Activated CD4-positive, alpha-beta T cell treated with anti-CD3 and anti-CD28 coated beads, Interleukin-2, amount 50 U/mL, for 48 hours (primary cell): Measurements from ENCODE around the gene COX10.
"Not testable (repeated sequence)": the region's sequence is repeated elsewhere in the genome, so short reads cannot be mapped to it uniquely, and the experiment has no call there.

Experiments used
- DNase-seq, 2 experiments: peaks; one replicate each; pipeline ENCODE4 v3.0.0-alpha.2; 2020

Gene COX10

DNA sequence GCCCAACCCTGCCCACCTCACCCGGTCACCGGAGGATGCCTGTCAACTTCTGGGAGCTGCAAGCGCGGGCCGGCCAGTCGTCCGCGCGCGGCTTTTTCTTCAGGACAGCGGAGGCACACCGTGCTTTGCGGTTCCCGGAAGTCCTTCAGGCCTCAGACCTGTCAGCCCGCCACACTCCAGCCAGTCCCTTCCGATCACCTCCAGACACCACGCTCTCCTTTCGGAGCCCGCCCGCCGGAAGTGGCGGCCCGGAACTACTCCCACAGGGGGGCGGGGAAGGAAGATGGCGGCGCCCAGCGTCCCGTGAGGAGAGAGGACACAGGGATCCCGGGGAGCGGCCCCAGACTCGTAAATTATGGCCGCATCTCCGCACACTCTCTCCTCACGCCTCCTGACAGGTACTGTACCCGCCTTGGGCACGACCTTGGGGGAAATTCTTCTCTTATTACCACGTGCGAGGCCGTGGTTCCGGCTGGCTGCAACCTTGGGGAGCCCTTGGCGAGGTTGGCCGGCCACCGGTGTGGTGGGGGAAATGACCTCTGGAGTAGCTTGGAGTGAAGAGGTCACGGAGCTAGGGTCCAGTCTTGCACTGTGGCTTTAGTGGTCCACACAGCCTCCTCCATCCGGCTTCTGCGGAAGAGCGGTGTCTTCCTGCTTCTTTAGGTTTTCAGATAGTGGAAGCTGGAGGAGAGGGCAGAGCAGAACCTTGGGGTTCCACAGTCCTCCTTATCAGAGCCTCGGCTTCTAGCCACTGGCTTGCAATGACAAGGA, at the start of gene COX10:
COX10 (plus strand) TSS at position 254 of the 771 bp plus-strand sequence; CDS start at position 356, 102 bp downstream.
- DNase-seq, result peak; percentile 87 to 89

DNA sequence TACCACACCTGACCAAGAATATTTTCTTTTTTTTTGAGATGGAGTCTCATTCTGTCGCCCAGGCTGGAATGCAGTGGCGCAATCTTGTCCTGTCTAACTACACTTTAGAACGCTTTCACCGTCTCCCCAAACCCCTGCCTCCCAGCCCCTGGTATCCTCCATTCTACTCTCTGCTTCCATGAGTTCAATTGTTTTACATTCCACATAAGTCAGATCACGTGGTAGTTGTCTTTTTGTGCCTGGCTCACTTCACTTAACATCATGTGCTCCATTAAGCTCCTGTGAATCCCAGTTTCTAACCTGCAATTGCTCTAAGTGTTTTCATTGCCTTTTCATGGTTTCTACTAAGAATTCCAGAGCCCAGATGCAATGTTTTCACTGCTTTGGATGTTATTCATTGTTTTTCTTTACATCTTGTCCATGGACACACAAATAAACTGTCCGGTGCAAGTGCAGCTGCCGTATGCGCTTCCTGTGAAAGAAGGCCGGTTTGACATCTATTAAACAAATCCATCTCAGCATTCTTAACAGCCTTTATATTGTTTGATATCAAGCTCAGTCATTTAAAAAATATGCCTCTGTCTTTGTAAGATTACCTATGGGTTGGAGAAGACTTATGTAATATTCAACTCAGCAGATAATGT, 47.5 kb upstream of the COX10 start:
- DNase-seq, result not testable (repeated sequence)

- not testable (repeated sequence) for DNase-seq
Observed at GRCh38 chr17:14029755-14030154, 39.5 kb upstream of the COX10 start.

DNA sequence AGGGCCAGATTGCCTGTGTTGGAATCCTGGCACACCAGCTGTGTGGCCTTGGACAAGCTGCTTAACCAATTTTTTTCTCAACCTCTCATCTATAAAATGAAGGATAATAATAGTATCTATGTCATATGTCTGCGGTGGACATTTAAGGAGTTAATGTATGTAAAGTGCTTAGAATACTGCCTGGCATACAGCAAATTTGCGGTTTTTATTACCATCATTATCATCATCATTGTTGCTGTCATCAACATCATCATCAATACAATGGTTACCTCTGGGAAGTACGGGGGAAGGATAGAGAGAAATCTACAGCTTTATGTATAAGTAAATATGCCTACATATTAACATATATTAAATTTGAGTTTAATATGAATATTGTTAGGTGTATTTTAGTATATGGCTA, 37.1 kb upstream of the COX10 start:
- no peak for DNase-seq

DNA sequence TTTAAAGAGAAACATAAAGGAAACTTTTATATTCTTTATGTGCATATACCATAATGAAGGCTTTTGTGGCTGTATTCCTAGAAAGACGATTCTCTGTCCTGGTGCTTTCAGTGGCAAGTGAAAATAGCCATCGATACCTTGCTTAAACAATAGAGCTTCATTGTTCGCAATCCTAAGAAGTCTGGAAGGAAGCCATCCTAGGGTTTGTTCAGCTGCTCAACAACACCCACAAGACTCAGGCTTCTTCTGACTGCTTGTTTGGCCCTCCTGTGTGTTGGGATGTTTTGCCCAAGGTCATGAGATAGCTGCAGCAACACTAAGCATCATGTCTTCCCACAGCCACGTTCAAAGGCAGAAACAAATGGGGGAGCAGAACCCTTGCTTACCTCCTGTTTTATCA, 36.1 kb upstream of the COX10 start:
- no peak for DNase-seq

DNA sequence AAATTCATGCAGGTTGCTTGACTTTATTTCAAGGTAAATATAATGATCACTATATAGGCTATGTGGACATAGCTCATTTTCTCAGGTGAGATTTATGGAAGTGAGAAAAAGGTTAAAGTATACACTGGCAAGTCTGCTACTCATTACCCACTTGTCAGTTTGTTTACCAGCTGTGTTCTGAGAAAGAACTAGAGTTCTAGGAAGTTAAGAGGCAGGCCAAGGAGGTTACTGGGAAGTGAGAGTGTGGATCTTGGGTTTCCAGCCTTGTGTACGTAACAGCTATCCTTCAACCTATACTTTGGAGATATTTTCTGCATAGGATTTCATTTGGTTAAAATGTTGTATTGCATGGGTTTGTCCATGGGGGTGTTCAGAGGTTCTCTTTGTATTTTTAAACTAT, 31.9 kb upstream of the COX10 start:
- DNase-seq, result no peak

GRCh38 chr17:14038206-14038605, 31.1 kb upstream of the COX10 start:
- DNase-seq, result no peak

DNA sequence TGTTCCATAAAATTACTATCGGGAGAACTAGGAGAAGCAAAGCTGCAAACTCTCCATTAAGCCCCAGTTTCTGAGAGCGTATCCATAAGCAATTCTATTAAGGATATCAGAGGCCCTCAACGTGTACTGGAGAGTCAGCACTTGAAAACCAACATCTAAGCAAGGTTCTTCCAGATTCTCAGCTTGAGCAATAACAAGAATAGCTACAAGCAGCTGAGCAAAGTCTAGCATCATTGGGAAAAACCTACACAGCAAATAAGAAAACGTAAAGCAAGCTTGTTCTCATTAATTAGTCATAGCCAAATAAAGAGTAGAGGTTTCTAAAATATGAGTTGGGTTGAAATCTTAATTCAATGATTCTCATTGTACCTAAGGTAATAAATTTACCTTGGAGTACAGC, 26.9 kb upstream of the COX10 start:
- no peak for DNase-seq

- DNase-seq, result no peak
Observed at GRCh38 chr17:14044702-14045101, 24.6 kb upstream of the COX10 start.

GRCh38 chr17:14046978-14047377, 22.3 kb upstream of the COX10 start:
- DNase-seq, result no peak

- no peak for DNase-seq
Observed at GRCh38 chr17:14047591-14047990, 21.7 kb upstream of the COX10 start.

DNA sequence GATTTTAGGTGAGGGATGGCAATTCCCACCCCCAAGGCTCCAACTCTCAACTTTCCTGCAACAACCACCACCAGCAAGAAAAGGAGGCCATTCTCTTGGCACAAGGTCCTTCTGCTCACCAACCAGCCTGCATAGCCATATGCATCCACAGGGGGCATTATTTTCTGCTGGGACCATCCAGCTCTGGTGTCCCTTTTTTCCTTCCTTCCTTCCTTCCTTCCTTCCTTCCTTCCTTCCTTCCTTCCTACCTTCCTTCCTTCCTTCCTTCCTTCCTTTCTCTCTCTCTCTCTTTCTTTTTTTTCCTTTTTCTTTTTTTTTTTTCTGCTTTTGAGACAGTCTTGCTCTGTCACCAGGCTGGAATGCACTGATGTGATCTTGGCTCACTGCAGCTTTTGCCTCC, 21.1 kb upstream of the COX10 start:
- DNase-seq, result no peak

GRCh38 chr17:14050616-14051015, 18.7 kb upstream of the COX10 start:
- no peak for DNase-seq

- DNase-seq, result no peak
Observed at GRCh38 chr17:14051692-14052091, 17.6 kb upstream of the COX10 start.

- DNase-seq, result no peak
Observed at GRCh38 chr17:14052886-14053615, 16.3 kb upstream of the COX10 start.

- no peak for DNase-seq
Observed at GRCh38 chr17:14057591-14057990, 11.7 kb upstream of the COX10 start.

DNA sequence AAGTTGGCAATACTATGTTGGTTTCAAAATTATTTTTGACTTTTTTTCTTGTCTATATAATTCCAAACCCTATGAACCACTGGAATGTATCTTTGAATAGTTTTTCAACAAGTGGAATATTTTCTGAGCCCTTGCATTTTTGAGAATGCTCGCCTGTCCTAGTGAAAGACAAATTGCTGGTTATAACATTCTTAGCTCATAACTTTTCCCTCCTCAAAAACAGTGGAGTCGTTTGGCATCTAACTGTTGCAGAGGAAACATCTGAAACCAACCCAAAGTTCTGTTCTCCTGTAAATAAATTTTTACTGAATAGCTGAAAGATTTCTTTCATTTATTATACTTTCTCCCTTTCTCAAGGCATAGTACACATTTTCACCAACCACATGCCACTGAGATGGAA, 11.3 kb upstream of the COX10 start:
- DNase-seq, result no peak

DNA sequence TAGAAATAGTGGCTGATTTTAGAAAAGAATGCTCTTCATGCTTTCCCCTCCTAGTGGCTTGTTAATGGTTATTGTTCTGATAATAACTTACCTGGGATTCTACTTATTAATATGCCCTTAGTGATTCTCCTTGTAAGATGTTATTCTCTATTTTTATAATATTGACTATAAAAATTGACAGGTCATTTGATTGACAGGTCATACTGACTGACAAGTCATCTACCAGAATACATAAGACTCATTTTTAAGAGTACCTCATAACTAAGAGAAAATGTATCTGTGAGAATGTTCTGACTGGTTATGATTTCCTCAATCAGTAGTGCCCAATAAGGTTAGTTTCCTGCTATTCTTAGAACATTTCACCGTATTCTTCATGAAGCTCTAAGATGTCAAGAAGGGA, 8.6 kb upstream of the COX10 start:
- no peak for DNase-seq

- DNase-seq, result no peak
Observed at GRCh38 chr17:14061666-14062560, 7.4 kb upstream of the COX10 start.

DNA sequence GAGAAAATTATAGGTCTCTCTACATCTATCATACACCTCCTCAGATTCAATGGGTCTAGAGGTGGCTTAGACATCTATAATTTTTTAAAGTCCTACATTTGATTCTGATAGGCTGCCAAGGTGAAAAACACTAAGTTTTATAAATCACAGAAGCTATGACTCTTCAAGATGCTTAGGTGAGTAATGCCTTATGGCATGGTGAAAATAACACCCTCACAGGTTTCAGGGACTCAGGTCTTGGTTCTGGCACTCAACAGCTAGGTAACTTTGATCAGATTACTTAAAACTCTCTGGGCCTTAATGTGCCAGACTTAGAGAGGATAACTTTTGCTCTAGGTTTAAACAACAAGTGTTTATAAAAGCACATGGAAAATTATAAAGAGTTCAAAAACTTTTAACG, 2.0 kb upstream of the COX10 start:
- no peak for DNase-seq

DNA sequence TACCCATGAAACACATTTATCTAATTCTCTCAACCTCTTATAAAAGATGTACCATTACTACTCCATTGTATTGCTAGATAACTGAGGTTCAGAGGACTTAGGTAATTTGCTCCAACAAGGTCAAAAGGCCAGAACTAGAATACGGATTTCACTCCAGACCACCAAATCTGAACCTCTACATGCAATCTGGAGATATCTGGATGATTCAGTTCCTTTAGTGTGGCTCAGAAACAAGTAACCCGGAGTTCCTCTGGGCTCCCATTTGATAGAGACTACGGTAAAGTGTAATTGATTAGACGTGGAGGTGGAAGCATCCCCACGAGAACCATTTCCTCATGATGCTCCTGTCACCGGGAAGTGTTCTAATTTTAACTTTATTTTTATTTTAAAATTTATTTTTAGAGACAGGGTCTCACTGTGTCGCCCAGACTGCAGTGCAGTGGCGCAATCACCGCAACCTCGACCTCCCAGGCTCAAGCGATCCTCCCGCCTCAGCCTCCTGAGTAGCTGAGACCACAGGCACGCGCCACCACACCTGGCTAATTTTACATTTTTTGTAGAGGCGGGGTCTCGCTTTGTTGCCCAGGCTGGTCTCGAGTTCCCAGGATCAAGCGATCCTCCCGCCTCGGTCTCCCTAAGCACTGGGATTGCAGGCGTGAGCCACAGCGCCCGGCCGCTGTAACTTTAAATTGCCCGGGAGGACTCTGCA, 608 bp upstream of the COX10 start:
- no peak for DNase-seq

DNA sequence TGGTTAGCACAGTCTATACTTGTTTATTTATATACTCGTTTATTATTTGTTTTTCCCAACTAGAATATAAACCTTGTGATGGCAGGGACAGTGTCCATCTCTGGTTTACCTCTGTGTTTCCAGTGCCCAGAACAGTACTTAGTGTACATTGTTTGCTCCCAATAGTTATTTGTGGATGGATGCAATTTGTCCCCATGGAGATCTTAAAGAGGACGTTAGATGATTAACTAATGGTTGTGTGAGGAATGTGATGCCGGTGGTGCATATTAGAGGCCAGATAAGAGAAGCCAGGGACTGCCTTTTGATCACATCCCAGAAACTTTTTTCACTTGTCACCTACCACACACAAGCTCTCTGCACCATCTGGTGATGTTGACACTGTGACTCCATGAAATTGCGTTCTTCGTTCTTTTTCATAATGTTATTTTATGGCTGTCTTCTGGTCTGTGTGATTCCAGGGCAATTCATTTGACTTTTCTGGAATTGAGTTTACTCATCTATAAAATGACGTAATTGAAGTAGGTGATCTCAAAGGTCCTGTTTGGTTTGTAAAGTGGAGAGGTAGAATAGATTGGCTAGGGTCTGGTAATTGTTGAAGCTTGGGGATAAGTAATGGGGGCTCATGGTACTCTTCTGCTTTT, 1.2 kb downstream of the COX10 start:
- no peak for DNase-seq
